Measurements from ENCODE around the gene SCN1A. TPM values are rescaled to one million over a fixed set of nuclear protein-coding genes. Genes with fewer than 3 reads are reported as not detected.
A peak's percentile ranks its signal among the peaks of the same experiment; 100 is the strongest.

The SCN1A gene
- total and polyA plus RNA-seq, 2 of the 13 experiments (the other 11 are each of a cell fraction or from before 2014, with no cell fraction given): 19.9 to 39.4 TPM

DNA sequence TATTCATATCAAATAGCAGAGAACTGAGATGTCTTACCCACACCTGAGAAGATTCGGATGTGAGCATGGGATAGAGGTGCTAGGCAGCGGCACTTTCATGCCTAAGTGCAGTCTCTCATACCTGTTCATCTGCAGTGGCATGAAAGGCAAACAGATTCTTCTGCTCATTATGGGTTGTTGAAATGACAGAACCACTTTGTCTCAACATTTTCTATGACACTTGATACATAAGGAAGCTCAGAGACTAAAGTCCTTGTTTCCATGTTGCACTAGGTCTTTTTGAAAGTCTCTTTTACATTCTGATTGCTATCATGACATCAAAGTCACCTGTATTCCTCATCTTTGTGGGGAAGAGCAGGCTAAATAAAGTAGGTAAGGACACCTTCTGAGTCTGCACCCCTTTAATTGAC lies 8.0 kb upstream of the SCN1A start (continued):
- TF ChIP-seq, protein P1, sequence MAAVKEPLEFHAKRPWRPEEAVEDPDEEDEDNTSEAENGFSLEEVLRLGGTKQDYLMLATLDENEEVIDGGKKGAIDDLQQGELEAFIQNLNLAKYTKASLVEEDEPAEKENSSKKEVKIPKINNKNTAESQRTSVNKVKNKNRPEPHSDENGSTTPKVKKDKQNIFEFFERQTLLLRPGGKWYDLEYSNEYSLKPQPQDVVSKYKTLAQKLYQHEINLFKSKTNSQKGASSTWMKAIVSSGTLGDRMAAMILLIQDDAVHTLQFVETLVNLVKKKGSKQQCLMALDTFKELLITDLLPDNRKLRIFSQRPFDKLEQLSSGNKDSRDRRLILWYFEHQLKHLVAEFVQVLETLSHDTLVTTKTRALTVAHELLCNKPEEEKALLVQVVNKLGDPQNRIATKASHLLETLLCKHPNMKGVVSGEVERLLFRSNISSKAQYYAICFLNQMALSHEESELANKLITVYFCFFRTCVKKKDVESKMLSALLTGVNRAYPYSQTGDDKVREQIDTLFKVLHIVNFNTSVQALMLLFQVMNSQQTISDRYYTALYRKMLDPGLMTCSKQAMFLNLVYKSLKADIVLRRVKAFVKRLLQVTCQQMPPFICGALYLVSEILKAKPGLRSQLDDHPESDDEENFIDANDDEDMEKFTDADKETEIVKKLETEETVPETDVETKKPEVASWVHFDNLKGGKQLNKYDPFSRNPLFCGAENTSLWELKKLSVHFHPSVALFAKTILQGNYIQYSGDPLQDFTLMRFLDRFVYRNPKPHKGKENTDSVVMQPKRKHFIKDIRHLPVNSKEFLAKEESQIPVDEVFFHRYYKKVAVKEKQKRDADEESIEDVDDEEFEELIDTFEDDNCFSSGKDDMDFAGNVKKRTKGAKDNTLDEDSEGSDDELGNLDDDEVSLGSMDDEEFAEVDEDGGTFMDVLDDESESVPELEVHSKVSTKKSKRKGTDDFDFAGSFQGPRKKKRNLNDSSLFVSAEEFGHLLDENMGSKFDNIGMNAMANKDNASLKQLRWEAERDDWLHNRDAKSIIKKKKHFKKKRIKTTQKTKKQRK (IDR thresholded peaks at IDR 0.05; ENCODE audit: low read length): no peak
- TF ChIP-seq ZNF878 (CRISPR knock-in tag; IDR thresholded peaks at IDR 0.05) (0 out of 2 replicates have a peak, but pooled peaks have one; percentile 44), POGZ (CRISPR knock-in tag; IDR thresholded peaks at IDR 0.05) (0 out of 2 replicates have a peak, but pooled peaks have one; percentile 10), ZNF225 (CRISPR knock-in tag; IDR thresholded peaks at IDR 0.05) (no peak), NCOA5 (CRISPR knock-in tag; IDR thresholded peaks at IDR 0.05) (no peak), ERF (CRISPR knock-in tag; IDR thresholded peaks at IDR 0.05) (no peak; the same call in 1 of the 2 replicates), ADNP (CRISPR knock-in tag; IDR thresholded peaks at IDR 0.05) (no peak), HHEX (CRISPR knock-in tag; IDR thresholded peaks at IDR 0.05) (peak; percentile 65), NR2F6 (IDR thresholded peaks at IDR 0.05) (no peak; the same call in 1 of the 2 replicates), NR2F6 (CRISPR knock-in tag; IDR thresholded peaks at IDR 0.05) (0 out of 2 replicates have a peak, but pooled peaks have one; percentile 41), TBX2 (CRISPR knock-in tag; IDR thresholded peaks at IDR 0.05; ENCODE audit: borderline replicate concordance) (peak; percentile 85; the same call in 1 of the 2 replicates), RCOR2 (CRISPR knock-in tag; IDR thresholded peaks at IDR 0.05) (peak; percentile 79; the same call in 1 of the 2 replicates)
- TF ChIP-seq, protein P2, sequence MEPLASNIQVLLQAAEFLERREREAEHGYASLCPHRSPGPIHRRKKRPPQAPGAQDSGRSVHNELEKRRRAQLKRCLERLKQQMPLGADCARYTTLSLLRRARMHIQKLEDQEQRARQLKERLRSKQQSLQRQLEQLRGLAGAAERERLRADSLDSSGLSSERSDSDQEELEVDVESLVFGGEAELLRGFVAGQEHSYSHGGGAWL (CRISPR knock-in tag; IDR thresholded peaks at IDR 0.05): no peak
- TF ChIP-seq, protein P3, sequence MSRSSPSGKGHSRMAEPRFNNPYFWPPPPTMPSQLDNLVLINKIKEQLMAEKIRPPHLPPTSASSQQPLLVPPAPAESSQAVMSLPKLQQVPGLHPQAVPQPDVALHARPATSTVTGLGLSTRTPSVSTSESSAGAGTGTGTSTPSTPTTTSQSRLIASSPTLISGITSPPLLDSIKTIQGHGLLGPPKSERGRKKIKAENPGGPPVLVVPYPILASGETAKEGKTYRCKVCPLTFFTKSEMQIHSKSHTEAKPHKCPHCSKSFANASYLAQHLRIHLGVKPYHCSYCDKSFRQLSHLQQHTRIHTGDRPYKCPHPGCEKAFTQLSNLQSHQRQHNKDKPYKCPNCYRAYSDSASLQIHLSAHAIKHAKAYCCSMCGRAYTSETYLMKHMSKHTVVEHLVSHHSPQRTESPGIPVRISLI (CRISPR knock-in tag; IDR thresholded peaks at IDR 0.05; ENCODE audit: borderline replicate concordance): no peak
- TF ChIP-seq, protein P4, sequence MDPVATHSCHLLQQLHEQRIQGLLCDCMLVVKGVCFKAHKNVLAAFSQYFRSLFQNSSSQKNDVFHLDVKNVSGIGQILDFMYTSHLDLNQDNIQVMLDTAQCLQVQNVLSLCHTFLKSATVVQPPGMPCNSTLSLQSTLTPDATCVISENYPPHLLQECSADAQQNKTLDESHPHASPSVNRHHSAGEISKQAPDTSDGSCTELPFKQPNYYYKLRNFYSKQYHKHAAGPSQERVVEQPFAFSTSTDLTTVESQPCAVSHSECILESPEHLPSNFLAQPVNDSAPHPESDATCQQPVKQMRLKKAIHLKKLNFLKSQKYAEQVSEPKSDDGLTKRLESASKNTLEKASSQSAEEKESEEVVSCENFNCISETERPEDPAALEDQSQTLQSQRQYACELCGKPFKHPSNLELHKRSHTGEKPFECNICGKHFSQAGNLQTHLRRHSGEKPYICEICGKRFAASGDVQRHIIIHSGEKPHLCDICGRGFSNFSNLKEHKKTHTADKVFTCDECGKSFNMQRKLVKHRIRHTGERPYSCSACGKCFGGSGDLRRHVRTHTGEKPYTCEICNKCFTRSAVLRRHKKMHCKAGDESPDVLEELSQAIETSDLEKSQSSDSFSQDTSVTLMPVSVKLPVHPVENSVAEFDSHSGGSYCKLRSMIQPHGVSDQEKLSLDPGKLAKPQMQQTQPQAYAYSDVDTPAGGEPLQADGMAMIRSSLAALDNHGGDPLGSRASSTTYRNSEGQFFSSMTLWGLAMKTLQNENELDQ (CRISPR knock-in tag; IDR thresholded peaks at IDR 0.05; ENCODE audit: borderline replicate concordance): no peak
- TF ChIP-seq, protein P5, sequence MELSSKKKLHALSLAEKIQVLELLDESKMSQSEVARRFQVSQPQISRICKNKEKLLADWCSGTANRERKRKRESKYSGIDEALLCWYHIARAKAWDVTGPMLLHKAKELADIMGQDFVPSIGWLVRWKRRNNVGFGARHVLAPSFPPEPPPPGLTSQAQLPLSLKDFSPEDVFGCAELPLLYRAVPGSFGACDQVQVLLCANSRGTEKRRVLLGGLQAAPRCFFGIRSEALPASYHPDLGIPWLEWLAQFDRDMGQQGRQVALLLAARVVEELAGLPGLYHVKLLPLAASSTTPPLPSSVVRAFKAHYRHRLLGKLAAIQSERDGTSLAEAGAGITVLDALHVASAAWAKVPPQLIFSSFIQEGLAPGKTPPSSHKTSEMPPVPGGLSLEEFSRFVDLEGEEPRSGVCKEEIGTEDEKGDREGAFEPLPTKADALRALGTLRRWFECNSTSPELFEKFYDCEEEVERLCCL (CRISPR knock-in tag; IDR thresholded peaks at IDR 0.05; ENCODE audit: borderline replicate concordance): no peak
- TF ChIP-seq, protein P6, sequence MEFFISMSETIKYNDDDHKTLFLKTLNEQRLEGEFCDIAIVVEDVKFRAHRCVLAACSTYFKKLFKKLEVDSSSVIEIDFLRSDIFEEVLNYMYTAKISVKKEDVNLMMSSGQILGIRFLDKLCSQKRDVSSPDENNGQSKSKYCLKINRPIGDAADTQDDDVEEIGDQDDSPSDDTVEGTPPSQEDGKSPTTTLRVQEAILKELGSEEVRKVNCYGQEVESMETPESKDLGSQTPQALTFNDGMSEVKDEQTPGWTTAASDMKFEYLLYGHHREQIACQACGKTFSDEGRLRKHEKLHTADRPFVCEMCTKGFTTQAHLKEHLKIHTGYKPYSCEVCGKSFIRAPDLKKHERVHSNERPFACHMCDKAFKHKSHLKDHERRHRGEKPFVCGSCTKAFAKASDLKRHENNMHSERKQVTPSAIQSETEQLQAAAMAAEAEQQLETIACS (CRISPR knock-in tag; IDR thresholded peaks at IDR 0.05): 0 out of 2 replicates have a peak, but pooled peaks have one; percentile 14
- TF ChIP-seq, protein P7, sequence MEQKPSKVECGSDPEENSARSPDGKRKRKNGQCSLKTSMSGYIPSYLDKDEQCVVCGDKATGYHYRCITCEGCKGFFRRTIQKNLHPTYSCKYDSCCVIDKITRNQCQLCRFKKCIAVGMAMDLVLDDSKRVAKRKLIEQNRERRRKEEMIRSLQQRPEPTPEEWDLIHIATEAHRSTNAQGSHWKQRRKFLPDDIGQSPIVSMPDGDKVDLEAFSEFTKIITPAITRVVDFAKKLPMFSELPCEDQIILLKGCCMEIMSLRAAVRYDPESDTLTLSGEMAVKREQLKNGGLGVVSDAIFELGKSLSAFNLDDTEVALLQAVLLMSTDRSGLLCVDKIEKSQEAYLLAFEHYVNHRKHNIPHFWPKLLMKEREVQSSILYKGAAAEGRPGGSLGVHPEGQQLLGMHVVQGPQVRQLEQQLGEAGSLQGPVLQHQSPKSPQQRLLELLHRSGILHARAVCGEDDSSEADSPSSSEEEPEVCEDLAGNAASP (CRISPR knock-in tag; IDR thresholded peaks at IDR 0.05; ENCODE audit: borderline replicate concordance): peak; percentile 63; the same call in 1 of the 2 replicates
